ENCODE measurements around the gene TRAF2. TPM values are rescaled to one million over a fixed set of nuclear protein-coding genes. Genes with fewer than 3 reads are reported as not detected.

The TRAF2 gene
- total and polyA plus RNA-seq, 2 of the 13 experiments (the other 11 are each of a cell fraction or from before 2014, with no cell fraction given), result 12.4 to 13.6 TPM

GRCh38 chr9:136960212-136960937 lies 74.1 kb downstream of the TRAF2 start:
- ATAC-seq, result no peak

More at GRCh38 chr9:136960212-136960937, 74.1 kb downstream of the TRAF2 start:
- no peaks in the 10 kb centered on the region for H3K36me3 ChIP-seq (replicated peaks in 1 of 2; ENCODE audit: control insufficient read depth in 1 of 2, insufficient read depth in 2 of 2, low read length in 2 of 2)
- no peaks in the 10 kb centered on the region for H3K9me3 ChIP-seq (ENCODE audit: low read length)
- no peak overlapping the region for H3K4me2 ChIP-seq (ENCODE audit: low read depth, low read length)
- POLR2A ChIA-PET, result interaction anchor here (0.6 kb wide), 1 partner anchor 15 kb away, joined by 4 read pairs; the partner anchor contains the start of genes C8G and FBXW5
- BruUV-seq (replicated peaks), result no TSS peak
- H4K20me1 ChIP-seq (ENCODE audit: insufficient read depth, low read length), result no peaks in the 10 kb centered on the region
- H3K4me1 ChIP-seq (ENCODE audit: insufficient read depth, low read length), result peaks cover 6% of the 10 kb centered on the region
- WGBS (ENCODE audit: low lambda C conversion rate), result 38% methylated on average over 18 of the region's 19 CpGs
- DNase-seq (ENCODE audit: low spot score) (no peak), FAIRE-seq (no peak)
- no peak overlapping the region for H3K27ac ChIP-seq (ENCODE audit: extremely low read length, insufficient read depth, low read length)
- intact Hi-C loops (cut with micrococcal nuclease; ENCODE audit: unreplicated experiment), result no loop called here
- in situ Hi-C loops (cut with HindIII; ENCODE audit: extremely low pct_ligation_motif_present, low pct_unique_long_range_greater_than_20kb), result no loop called here
- H3K27me3 ChIP-seq (ENCODE audit: control insufficient read depth in 1 of 2, insufficient read depth in 2 of 2, low read length in 2 of 2), result peaks cover 15 to 42% of the 10 kb centered on the region in 2 experiments
- CTCF ChIA-PET (ENCODE audit: low intra/inter-chr PET ratio, low total read pairs), result no interaction called here
- no peaks in the 10 kb centered on the region for H3K79me2 ChIP-seq (ENCODE audit: insufficient read depth, low read length)
- no peak for TF ChIP-seq ATF6 (CRISPR knock-in tag; conservative IDR thresholded peaks at IDR 0.05)
- no peak for TF ChIP-seq PHF8 (CRISPR knock-in tag; IDR thresholded peaks at IDR 0.05)
- no peak for TF ChIP-seq KDM1A (CRISPR knock-in tag; IDR thresholded peaks at IDR 0.05)
- no peak for TF ChIP-seq ZXDC (CRISPR knock-in tag; IDR thresholded peaks at IDR 0.05)
- no peak for TF ChIP-seq HOXD1 (CRISPR knock-in tag; IDR thresholded peaks at IDR 0.05)
- TF ChIP-seq ZFP62 (CRISPR knock-in tag; IDR thresholded peaks at IDR 0.05), result no peak
- TF ChIP-seq ZNF749 (CRISPR knock-in tag; IDR thresholded peaks at IDR 0.05; ENCODE audit: borderline replicate concordance), result no peak
- TF ChIP-seq MTA3 (CRISPR knock-in tag; IDR thresholded peaks at IDR 0.05), result no peak
- TF ChIP-seq KAT7 (CRISPR knock-in tag; IDR thresholded peaks at IDR 0.05; ENCODE audit: borderline replicate concordance), result no peak
- TF ChIP-seq CSRNP2 (CRISPR knock-in tag; conservative IDR thresholded peaks at IDR 0.05; ENCODE audit: low read depth), result no peak
- TF ChIP-seq ZNF670 (CRISPR knock-in tag; IDR thresholded peaks at IDR 0.05; ENCODE audit: borderline replicate concordance), result no peak
- TF ChIP-seq ZNF354B (CRISPR knock-in tag; IDR thresholded peaks at IDR 0.05), result no peak
- no peak for TF ChIP-seq ARID4A (CRISPR knock-in tag; IDR thresholded peaks at IDR 0.05; ENCODE audit: borderline replicate concordance)
- H3K4me3 ChIP-seq (replicated peaks in 1 of 3; ENCODE audit: insufficient read depth in 1 of 3, low read depth in 2 of 3, low read length in 3 of 3), result no peak overlapping the region
- no peak overlapping the region for H3K9ac ChIP-seq (ENCODE audit: insufficient read depth, low read depth, low read length)
- no peak overlapping the region for H2AFZ ChIP-seq (ENCODE audit: low read length)
